ENCODE results near the gene FAM76A. TPM values are rescaled to one million over a fixed set of nuclear protein-coding genes. Genes with fewer than 3 reads are reported as not detected.
"Not testable (repeated sequence)": the region's sequence is repeated elsewhere in the genome, so short reads cannot be mapped to it uniquely, and the experiment has no call there.

Gene FAM76A
- total RNA-seq, 2 experiments from 2014 or later: 17.5 to 18.7 TPM

GRCh38 chr1:27774654-27775053 is 48.9 kb downstream of the FAM76A start:
- Mint-ChIP-seq H3K9me3 (no peaks in the 10 kb centered on the region), H3K4me3 (no peak overlapping the region), H3K4me1 (peaks cover 22% of the 10 kb centered on the region), H3K27ac (no peak overlapping the region), H3K36me3 (peaks cover 9% of the 10 kb centered on the region), H3K27me3 (no peaks in the 10 kb centered on the region)
- DNase-seq: no peak
- no peak for ATAC-seq (ENCODE audit: low read depth)
- POLR2A ChIA-PET: interaction anchor here (1.3 to 3.3 kb wide), 2 partner anchors 49 to 56 kb away, joined by 6 to 28 read pairs; partner anchors contain the start of genes FAM76A and PPP1R8

GRCh38 chr1:27775336-27775735 is 49.6 kb downstream of the FAM76A start:
- ATAC-seq (ENCODE audit: low read depth); H3K9me3 Mint-ChIP-seq; POLR2A ChIA-PET; H3K4me3 Mint-ChIP-seq; H3K27ac Mint-ChIP-seq; DNase-seq; H3K27me3 Mint-ChIP-seq: not testable (repeated sequence)
- peaks cover 11% of the 10 kb centered on the region for H3K36me3 Mint-ChIP-seq
- H3K4me1 Mint-ChIP-seq: peaks cover 22% of the 10 kb centered on the region

GRCh38 chr1:27776276-27776675 is 50.5 kb downstream of the FAM76A start:
- ATAC-seq (ENCODE audit: low read depth); H3K27me3 Mint-ChIP-seq; H3K9me3 Mint-ChIP-seq; DNase-seq; H3K27ac Mint-ChIP-seq; H3K4me3 Mint-ChIP-seq: not testable (repeated sequence)
- Mint-ChIP-seq H3K4me1 (peaks cover 22% of the 10 kb centered on the region), H3K36me3 (peaks cover 11% of the 10 kb centered on the region)
- POLR2A ChIA-PET: interaction anchor here (0.5 to 1.1 kb wide), 2 partner anchors 14 to 28 kb away, joined by 3 to 4 read pairs; no protein-coding TSS in a partner anchor

GRCh38 chr1:27778056-27778455 is 52.3 kb downstream of the FAM76A start:
- H3K36me3 Mint-ChIP-seq: peaks cover 14% of the 10 kb centered on the region
- H3K27ac Mint-ChIP-seq: no peak overlapping the region
- DNase-seq (no peak), ATAC-seq (ENCODE audit: low read depth) (no peak)
- H3K4me1 Mint-ChIP-seq: peaks cover 17% of the 10 kb centered on the region
- POLR2A ChIA-PET: no interaction called here
- no peak overlapping the region for H3K4me3 Mint-ChIP-seq
- no peaks in the 10 kb centered on the region for H3K27me3 Mint-ChIP-seq
- no peaks in the 10 kb centered on the region for H3K9me3 Mint-ChIP-seq

- POLR2A ChIA-PET: interaction anchor here (0.6 kb wide), 1 partner anchor 46 kb away, joined by 3 read pairs; no protein-coding TSS in a partner anchor
- Mint-ChIP-seq H3K36me3 (peaks cover 13% of the 10 kb centered on the region), H3K4me3 (no peak overlapping the region), H3K9me3 (no peaks in the 10 kb centered on the region), H3K27me3 (no peaks in the 10 kb centered on the region), H3K27ac (no peak overlapping the region), H3K4me1 (peaks cover 12% of the 10 kb centered on the region)
- ATAC-seq (ENCODE audit: low read depth) (no peak), DNase-seq (no peak)
Measured at GRCh38 chr1:27779122-27779521, 53.4 kb downstream of the FAM76A start.

- H3K27me3 Mint-ChIP-seq: no peaks in the 10 kb centered on the region
- DNase-seq: no peak
- peaks cover 5% of the 10 kb centered on the region for H3K4me1 Mint-ChIP-seq
- peaks cover 6% of the 10 kb centered on the region for H3K36me3 Mint-ChIP-seq
- no peak overlapping the region for H3K4me3 Mint-ChIP-seq
- H3K27ac Mint-ChIP-seq: no peak overlapping the region
- POLR2A ChIA-PET: no interaction called here
- no peaks in the 10 kb centered on the region for H3K9me3 Mint-ChIP-seq
- ATAC-seq (ENCODE audit: low read depth): no peak
Measured at GRCh38 chr1:27782950-27783349, 57.2 kb downstream of the FAM76A start.

GRCh38 chr1:27784700-27785099 is 58.9 kb downstream of the FAM76A start:
- ATAC-seq (ENCODE audit: low read depth) (no peak), DNase-seq (no peak)
- peaks cover 9% of the 10 kb centered on the region for H3K36me3 Mint-ChIP-seq
- no peak overlapping the region for H3K27ac Mint-ChIP-seq
- peaks cover 8% of the 10 kb centered on the region for H3K4me1 Mint-ChIP-seq
- no peak overlapping the region for H3K4me3 Mint-ChIP-seq
- no peaks in the 10 kb centered on the region for H3K9me3 Mint-ChIP-seq
- no peaks in the 10 kb centered on the region for H3K27me3 Mint-ChIP-seq
- POLR2A ChIA-PET: no interaction called here

GRCh38 chr1:27785781-27786455 is 60.2 kb downstream of the FAM76A start:
- POLR2A ChIA-PET: interaction anchor here (0.6 kb wide), 1 partner anchor 501 kb away, joined by 6 read pairs; no protein-coding TSS in a partner anchor
- peaks cover 8% of the 10 kb centered on the region for H3K4me1 Mint-ChIP-seq
- H3K27ac Mint-ChIP-seq: no peak overlapping the region
- ATAC-seq (ENCODE audit: low read depth) (no peak), DNase-seq (no peak)
- H3K9me3 Mint-ChIP-seq: no peaks in the 10 kb centered on the region
- H3K36me3 Mint-ChIP-seq: peaks cover 15% of the 10 kb centered on the region
- no peak overlapping the region for H3K4me3 Mint-ChIP-seq
- H3K27me3 Mint-ChIP-seq: no peaks in the 10 kb centered on the region

GRCh38 chr1:27787895-27788294 is 62.1 kb downstream of the FAM76A start:
- POLR2A ChIA-PET: no interaction called here
- Mint-ChIP-seq H3K27ac (no peak overlapping the region), H3K27me3 (no peaks in the 10 kb centered on the region), H3K4me3 (no peak overlapping the region), H3K4me1 (peaks cover 10% of the 10 kb centered on the region), H3K36me3 (peaks cover 13% of the 10 kb centered on the region), H3K9me3 (no peaks in the 10 kb centered on the region)
- DNase-seq: no peak
- ATAC-seq (ENCODE audit: low read depth): no peak

- Mint-ChIP-seq H3K36me3 (peaks cover 13% of the 10 kb centered on the region), H3K4me3 (no peak overlapping the region), H3K4me1 (peaks cover 9% of the 10 kb centered on the region), H3K27me3 (no peaks in the 10 kb centered on the region), H3K9me3 (no peaks in the 10 kb centered on the region), H3K27ac (no peak overlapping the region)
- ATAC-seq (ENCODE audit: low read depth) (no peak), DNase-seq (no peak)
- POLR2A ChIA-PET: interaction anchor here (0.5 to 1.4 kb wide), 3 partner anchors 13 to 1672 kb away, joined by 3 to 6 read pairs (median 4); no protein-coding TSS in a partner anchor
Measured at GRCh38 chr1:27789540-27790041, 63.8 kb downstream of the FAM76A start.

- H3K4me3 Mint-ChIP-seq; H3K4me1 Mint-ChIP-seq; DNase-seq; H3K9me3 Mint-ChIP-seq; H3K27ac Mint-ChIP-seq; ATAC-seq (ENCODE audit: low read depth); H3K27me3 Mint-ChIP-seq: not testable (repeated sequence)
- peaks cover 15% of the 10 kb centered on the region for H3K36me3 Mint-ChIP-seq
- POLR2A ChIA-PET: interaction anchor here (1.4 kb wide), 1 partner anchor 14 kb away, joined by 4 read pairs; no protein-coding TSS in a partner anchor
Measured at GRCh38 chr1:27790270-27790669, 64.5 kb downstream of the FAM76A start.

GRCh38 chr1:27795601-27796000 is 69.8 kb downstream of the FAM76A start:
- no peaks in the 10 kb centered on the region for H3K27me3 Mint-ChIP-seq
- no peak overlapping the region for H3K4me3 Mint-ChIP-seq
- peaks cover 25% of the 10 kb centered on the region for H3K36me3 Mint-ChIP-seq
- H3K4me1 Mint-ChIP-seq: peaks cover 3% of the 10 kb centered on the region
- H3K27ac Mint-ChIP-seq: no peak overlapping the region
- no peaks in the 10 kb centered on the region for H3K9me3 Mint-ChIP-seq
- DNase-seq (no peak), ATAC-seq (ENCODE audit: low read depth) (no peak)
- POLR2A ChIA-PET: no interaction called here

- peaks cover 27% of the 10 kb centered on the region for H3K36me3 Mint-ChIP-seq
- no peaks in the 10 kb centered on the region for H3K4me1 Mint-ChIP-seq
- DNase-seq (no peak), ATAC-seq (ENCODE audit: low read depth) (no peak)
- no peaks in the 10 kb centered on the region for H3K27me3 Mint-ChIP-seq
- POLR2A ChIA-PET: no interaction called here
- H3K4me3 Mint-ChIP-seq: no peak overlapping the region
- no peaks in the 10 kb centered on the region for H3K9me3 Mint-ChIP-seq
- H3K27ac Mint-ChIP-seq: no peak overlapping the region
Measured at GRCh38 chr1:27804791-27805190, 79.0 kb downstream of the FAM76A start.

- Mint-ChIP-seq H3K36me3 (peaks cover 21% of the 10 kb centered on the region), H3K27me3 (no peaks in the 10 kb centered on the region), H3K27ac (no peak overlapping the region)
Measured at GRCh38 chr1:27806758-27807157, 81.0 kb downstream of the FAM76A start.

More at GRCh38 chr1:27806758-27807157, 81.0 kb downstream of the FAM76A start:
- ATAC-seq (ENCODE audit: low read depth) (no peak), DNase-seq (no peak)
- POLR2A ChIA-PET: no interaction called here
- H3K9me3 Mint-ChIP-seq: no peaks in the 10 kb centered on the region
- H3K4me3 Mint-ChIP-seq: no peak overlapping the region
- no peaks in the 10 kb centered on the region for H3K4me1 Mint-ChIP-seq
